ENCODE measurements around the gene PRRG2. TPM values are rescaled to one million over a fixed set of nuclear protein-coding genes. Genes with fewer than 3 reads are reported as not detected.
A peak's percentile ranks its signal among the peaks of the same experiment; 100 is the strongest.

PRRG2 gene
- total RNA-seq, 1 donor from 2014 or later, result 7.6 TPM

GRCh38 chr19:49573425-49573824 is 7.7 kb upstream of the PRRG2 start:
- no peak overlapping the region for H3K27ac ChIP-seq
- peaks cover 34% of the 10 kb centered on the region for H3K36me3 ChIP-seq
- H3K9me3 ChIP-seq, result no peaks in the 10 kb centered on the region
- no peak overlapping the region for H3K4me3 ChIP-seq
- peaks cover 15% of the 10 kb centered on the region for H3K4me1 ChIP-seq
- DNase-seq, result no peak
- TF ChIP-seq CTCF (IDR thresholded peaks at IDR 0.05), result no peak
- ATAC-seq, result no peak
- intact Hi-C loops (cut with DNase I), result no loop called here
- H3K27me3 ChIP-seq (ENCODE audit: low read depth), result no peaks in the 10 kb centered on the region

- intact Hi-C loops (cut with DNase I), result no loop called here
Observed at GRCh38 chr19:49574206-49574755, 6.8 kb upstream of the PRRG2 start.

GRCh38 chr19:49579193-49579592 is 1.9 kb upstream of the PRRG2 start:
- Histone ChIP-seq H3K27ac (no peak overlapping the region), H3K9me3 (no peaks in the 10 kb centered on the region), H3K27me3 (ENCODE audit: low read depth) (no peaks in the 10 kb centered on the region), H3K36me3 (peaks cover 25% of the 10 kb centered on the region), H3K4me3 (peak overlapping the region; percentile 70), H3K4me1 (peaks cover 27% of the 10 kb centered on the region)
- intact Hi-C loops (cut with DNase I), result no loop called here
- no peak for DNase-seq
- no peak for TF ChIP-seq CTCF (IDR thresholded peaks at IDR 0.05)
- no peak for ATAC-seq

More at GRCh38 chr19:49574206-49574755, 6.8 kb upstream of the PRRG2 start:
- no peak for ATAC-seq
- Histone ChIP-seq H3K27me3 (ENCODE audit: low read depth) (no peaks in the 10 kb centered on the region), H3K27ac (no peak overlapping the region), H3K4me1 (peaks cover 22% of the 10 kb centered on the region), H3K9me3 (no peaks in the 10 kb centered on the region), H3K4me3 (no peak overlapping the region), H3K36me3 (peaks cover 34% of the 10 kb centered on the region)
- DNase-seq, result no peak
- no peak for TF ChIP-seq CTCF (IDR thresholded peaks at IDR 0.05)

GRCh38 chr19:49579947-49580263 is 1.2 kb upstream of the PRRG2 start:
- no peaks in the 10 kb centered on the region for H3K9me3 ChIP-seq
- no peak for DNase-seq
- H3K36me3 ChIP-seq, result peaks cover 20% of the 10 kb centered on the region
- intact Hi-C loops (cut with DNase I), result no loop called here
- ATAC-seq, result no peak
- no peaks in the 10 kb centered on the region for H3K27me3 ChIP-seq (ENCODE audit: low read depth)
- no peak for TF ChIP-seq CTCF (IDR thresholded peaks at IDR 0.05)
- H3K4me1 ChIP-seq, result peaks cover 27% of the 10 kb centered on the region
- peak overlapping the region; percentile 70 for H3K4me3 ChIP-seq
- peak overlapping the region; percentile 79 for H3K27ac ChIP-seq

GRCh38 chr19:49580264-49581006 is 681 bp upstream of the PRRG2 start, which contains the start of gene NOSIP:
TSS of gene NOSIP (minus strand) at chr19:49580556. CDS start at chr19:49560691, 19,865 bp downstream.
- Histone ChIP-seq H3K27ac (peak within 1 kb of the TSS; percentile 79), H3K27me3 (ENCODE audit: low read depth) (no peaks in the 10 kb centered on the region), H3K4me1 (peaks cover 27% of the 10 kb centered on the region), H3K9me3 (no peaks in the 10 kb centered on the region), H3K36me3 (peaks cover 15% of the 10 kb centered on the region), H3K4me3 (peak within 1 kb of the TSS; percentile 70)
- TF ChIP-seq CTCF (IDR thresholded peaks at IDR 0.05), result no peak
- ATAC-seq (peak; percentile 97 to 99), DNase-seq (peak; percentile 95)
- intact Hi-C loops (cut with DNase I), result no loop called here

All from lower lobe of right lung (tissue), 2 donors.